CD4-positive, alpha-beta T cell treated with Interleukin-1 beta for 1 hour (primary cell): ENCODE results near the gene VCL.
"Not testable (repeated sequence)": the region's sequence is repeated elsewhere in the genome, so short reads cannot be mapped to it uniquely, and the experiment has no call there.

Source experiments
- DNase-seq, 2 donors: peaks; one replicate each; pipeline ENCODE4 v3.0.0-alpha.2; 2020 to 2022

The VCL gene

GRCh38 chr10:73997787-73998622, at the start of gene VCL:
Gene VCL (plus strand): TSS chr10:73998116. CDS start chr10:73998208, 92 bp downstream.
- peak; percentile 94 to 95 for DNase-seq

- no peak for DNase-seq
Measured at GRCh38 chr10:73948947-73949633, 48.8 kb upstream of the VCL start.

GRCh38 chr10:73950155-73950948, 47.6 kb upstream of the VCL start:
- DNase-seq, result no peak

- DNase-seq, result no peak
Measured at GRCh38 chr10:73953665-73954064, 44.3 kb upstream of the VCL start.

- DNase-seq, result no peak
Measured at GRCh38 chr10:73954737-73955136, 43.2 kb upstream of the VCL start.

- no peak for DNase-seq
Measured at GRCh38 chr10:73955719-73956118, 42.2 kb upstream of the VCL start.

- DNase-seq, result peak; percentile 26 to 66
Measured at GRCh38 chr10:73956476-73957359, 41.2 kb upstream of the VCL start.

GRCh38 chr10:73959484-73960243, 38.3 kb upstream of the VCL start:
- DNase-seq, result no peak

- no peak for DNase-seq
Measured at GRCh38 chr10:73962386-73962785, 35.5 kb upstream of the VCL start.

GRCh38 chr10:73963533-73963932, 34.4 kb upstream of the VCL start:
- DNase-seq, result not testable (repeated sequence)

- no peak for DNase-seq
Measured at GRCh38 chr10:73964743-73965142, 33.2 kb upstream of the VCL start.

- DNase-seq, result not testable (repeated sequence)
Measured at GRCh38 chr10:73965267-73965889, 32.5 kb upstream of the VCL start.

GRCh38 chr10:73965890-73966768, 31.8 kb upstream of the VCL start:
- DNase-seq, result no peak

GRCh38 chr10:73967022-73967429, 30.9 kb upstream of the VCL start:
- DNase-seq, result no peak

- no peak for DNase-seq
Measured at GRCh38 chr10:73967544-73967943, 30.4 kb upstream of the VCL start.

- DNase-seq, result peak; percentile 25 to 33
Measured at GRCh38 chr10:73968098-73968521, 29.8 kb upstream of the VCL start.

- DNase-seq, result no peak
Measured at GRCh38 chr10:73969224-73969841, 28.6 kb upstream of the VCL start.

- DNase-seq, result no peak
Measured at GRCh38 chr10:73970845-73971244, 27.1 kb upstream of the VCL start.

- DNase-seq, result no peak
Measured at GRCh38 chr10:73971636-73972354, 26.1 kb upstream of the VCL start.
